ENCODE results near the gene CLDN20.

The CLDN20 gene

GRCh38 chr6:155260686-155261085, 3.1 kb upstream of the CLDN20 start:
- H3K4me3 ChIP-seq (ENCODE audit: low read depth, low read length): no peak overlapping the region
- TF ChIP-seq CTCF (IDR thresholded peaks at IDR 0.05; ENCODE audit: low read depth, low read length, missing control alignments): no peak
- no peak for DNase-seq (ENCODE audit: low read depth)

- no peak overlapping the region for H3K4me3 ChIP-seq (ENCODE audit: low read depth, low read length)
- no peak for TF ChIP-seq CTCF (IDR thresholded peaks at IDR 0.05; ENCODE audit: low read depth, low read length, missing control alignments)
- DNase-seq (ENCODE audit: low read depth): no peak
These were observed 2.5 kb upstream of the CLDN20 start for GRCh38 chr6:155261111-155261900.

- DNase-seq (ENCODE audit: low read depth): no peak
- H3K4me3 ChIP-seq (ENCODE audit: low read depth, low read length): no peak overlapping the region
- TF ChIP-seq CTCF (IDR thresholded peaks at IDR 0.05; ENCODE audit: low read depth, low read length, missing control alignments): no peak
These were observed 1.2 kb upstream of the CLDN20 start for GRCh38 chr6:155262655-155263054.

- DNase-seq (ENCODE audit: low read depth): no peak
- no peak for TF ChIP-seq CTCF (IDR thresholded peaks at IDR 0.05; ENCODE audit: low read depth, low read length, missing control alignments)
- H3K4me3 ChIP-seq (ENCODE audit: low read depth, low read length): no peak overlapping the region
These were observed 994 bp downstream of the CLDN20 start for GRCh38 chr6:155264693-155265320.

GRCh38 chr6:155265843-155266535, 2.2 kb downstream of the CLDN20 start:
- no peak for TF ChIP-seq CTCF (IDR thresholded peaks at IDR 0.05; ENCODE audit: low read depth, low read length, missing control alignments)
- no peak for DNase-seq (ENCODE audit: low read depth)
- H3K4me3 ChIP-seq (ENCODE audit: low read depth, low read length): no peak overlapping the region

- TF ChIP-seq CTCF (IDR thresholded peaks at IDR 0.05; ENCODE audit: low read depth, low read length, missing control alignments): no peak
- no peak for DNase-seq (ENCODE audit: low read depth)
These were observed 3.6 kb downstream of the CLDN20 start for GRCh38 chr6:155267411-155267810.

More at GRCh38 chr6:155267411-155267810, 3.6 kb downstream of the CLDN20 start:
- H3K4me3 ChIP-seq (ENCODE audit: low read depth, low read length): no peak overlapping the region

Data from GM12864 (cell line).